ENCODE measurements around the gene SLC23A2. TPM values are rescaled to one million over a fixed set of nuclear protein-coding genes. Genes with fewer than 3 reads are reported as not detected.

SLC23A2 gene
- total and polyA plus RNA-seq, 4 donors = 9.1 to 48.4 (median 14.7) TPM

GRCh38 chr20:4815628-4816027 is 185.7 kb downstream of the SLC23A2 start:
- no peak for DNase-seq (ENCODE audit: low spot score)
- H3K9ac ChIP-seq (ENCODE audit: low read depth in 1 of 2, low read length in 2 of 2) = no peak overlapping the region
- no peaks in the 10 kb centered on the region for H3K9me3 ChIP-seq (ENCODE audit: control insufficient read depth in 4 of 4, low read length in 3 of 4)
- no peaks in the 10 kb centered on the region for H3K36me3 ChIP-seq (ENCODE audit: control insufficient read depth in 4 of 4, insufficient read depth in 3 of 4, low read depth in 1 of 4, low read length in 3 of 4)
- WGBS = 80% methylated on average over 5 of the region's 5 CpGs
- peak overlapping the region; percentile 72 to 82 for H3K27ac ChIP-seq (ENCODE audit: low read depth in 1 of 2, low read length in 2 of 2)
- peaks cover 0 to 3% (median 3%) of the 10 kb centered on the region in 4 donors for H3K4me1 ChIP-seq (ENCODE audit: control insufficient read depth in 4 of 4, insufficient read depth in 4 of 4, low read length in 3 of 4)
- no peak overlapping the region for H3K4me3 ChIP-seq (ENCODE audit: low read depth in 1 of 3, low read length in 3 of 3)
- TF ChIP-seq CTCF (IDR thresholded peaks at IDR 0.05; ENCODE audit: low read depth, low read length, missing input control) (no peak), YY1 (IDR thresholded peaks at IDR 0.05) (no peak), FOXA1 (IDR thresholded peaks at IDR 0.05) (no peak), HNF4G (IDR thresholded peaks at IDR 0.05) (no peak), NR2F2 (IDR thresholded peaks at IDR 0.05) (no peak), FOXA2 (IDR thresholded peaks at IDR 0.05) (no peak)
- no peaks in the 10 kb centered on the region for H3K27me3 ChIP-seq (ENCODE audit: control insufficient read depth in 4 of 4, insufficient read depth in 4 of 4, low read length in 3 of 4)

GRCh38 chr20:4814696-4815252 is 186.5 kb downstream of the SLC23A2 start:
- no peaks in the 10 kb centered on the region for H3K27me3 ChIP-seq (ENCODE audit: control insufficient read depth in 4 of 4, insufficient read depth in 4 of 4, low read length in 3 of 4)
- peak overlapping the region in 1 of 2 donors; percentile 32 for H3K9ac ChIP-seq (ENCODE audit: low read depth in 1 of 2, low read length in 2 of 2)
- peak overlapping the region; percentile 72 to 82 for H3K27ac ChIP-seq (ENCODE audit: low read depth in 1 of 2, low read length in 2 of 2)
- no peaks in the 10 kb centered on the region for H3K36me3 ChIP-seq (ENCODE audit: control insufficient read depth in 4 of 4, insufficient read depth in 3 of 4, low read depth in 1 of 4, low read length in 3 of 4)
- no peaks in the 10 kb centered on the region for H3K9me3 ChIP-seq (ENCODE audit: control insufficient read depth in 4 of 4, low read length in 3 of 4)
- H3K4me1 ChIP-seq (ENCODE audit: control insufficient read depth in 4 of 4, insufficient read depth in 4 of 4, low read length in 3 of 4) = peaks cover 0 to 6% (median 3%) of the 10 kb centered on the region in 4 donors
- WGBS = 57% methylated on average over 20 of the region's 20 CpGs
- no peak for DNase-seq (ENCODE audit: low spot score)
- H3K4me3 ChIP-seq (ENCODE audit: low read depth in 1 of 3, low read length in 3 of 3) = no peak overlapping the region
- TF ChIP-seq HNF4G (IDR thresholded peaks at IDR 0.05) = no peak
- TF ChIP-seq MAX (IDR thresholded peaks at IDR 0.05) = no peak
- TF ChIP-seq FOXA2 (IDR thresholded peaks at IDR 0.05) = no peak
- TF ChIP-seq NR2F2 (IDR thresholded peaks at IDR 0.05) = no peak
- TF ChIP-seq YY1 (IDR thresholded peaks at IDR 0.05) = no peak
- no peak for TF ChIP-seq ZBTB33 (IDR thresholded peaks at IDR 0.05)
- no peak for TF ChIP-seq EGR1 (IDR thresholded peaks at IDR 0.05; ENCODE audit: low read depth in 2 of 2)
- no peak for TF ChIP-seq CTCF (IDR thresholded peaks at IDR 0.05; ENCODE audit: low read depth, low read length, missing input control)
- no peak for TF ChIP-seq REST (IDR thresholded peaks at IDR 0.05)
- TF ChIP-seq FOXA1 (IDR thresholded peaks at IDR 0.05) = no peak
- TF ChIP-seq TAF1 (conservative IDR thresholded peaks at IDR 0.05) = no peak

Measured in liver (tissue), 9 donors.